ENCODE measurements around the gene PIK3IP1. TPM values are rescaled to one million over a fixed set of nuclear protein-coding genes. Genes with fewer than 3 reads are reported as not detected.

The PIK3IP1 gene
- total and polyA plus RNA-seq, 2 of the 8 experiments (the other 6 are each of a cell fraction or from before 2014, with no cell fraction given) = 1.00 to 1.3 TPM

- no peak overlapping the region for H2BK15ac ChIP-seq (ENCODE audit: low read length)
- no peak overlapping the region for H2AFZ ChIP-seq (ENCODE audit: low read length)
- H3K27ac ChIP-seq (ENCODE audit: low read depth, low read length) = no peak overlapping the region
- H3K27me3 ChIP-seq (replicated peaks in 1 of 4; ENCODE audit: control insufficient read depth in 3 of 4, extremely low read depth in 1 of 4, insufficient read depth in 3 of 4, low read length in 3 of 4) = no peaks in the 10 kb centered on the region
- ChIA-PET POLR2A (ENCODE audit: partially characterized antibody) (interaction anchor here (1.1 to 10.7 kb wide), 3 partner anchors 9 to 19 kb away, joined by 3 to 116 read pairs (median 16); partner anchors contain the start of gene PATZ1), CTCF (ENCODE audit: partially characterized antibody) (interaction anchor here (0.8 to 2.0 kb wide), 3 partner anchors 8 to 40 kb away, joined by 5 to 12 read pairs (median 5); partner anchors contain the start of gene PIK3IP1)
- no peak overlapping the region for H4K5ac ChIP-seq (ENCODE audit: insufficient read length, low read depth, low read length)
- H4K8ac ChIP-seq (ENCODE audit: extremely low read depth, insufficient read depth, low read length) = no peak overlapping the region
- H2BK120ac ChIP-seq (replicated peaks; ENCODE audit: low read depth, low read length) = no peak overlapping the region
- H2BK12ac ChIP-seq (ENCODE audit: low read depth, low read length) = no peak overlapping the region
- TF ChIP-seq HDAC6 (IDR thresholded peaks at IDR 0.05; ENCODE audit: low read depth, low read length) (no peak), ATF2 (IDR thresholded peaks at IDR 0.05; ENCODE audit: low read length) (no peak), GTF2F1 (IDR thresholded peaks at IDR 0.05; ENCODE audit: borderline replicate concordance, low read depth, low read length) (no peak), ZNF274 (IDR thresholded peaks at IDR 0.05; ENCODE audit: borderline replicate concordance, extremely low read depth, low read length) (no peak), SRF (IDR thresholded peaks at IDR 0.05; ENCODE audit: low read depth, low read length) (no peak), RXRA (IDR thresholded peaks at IDR 0.05; ENCODE audit: insufficient read depth, low read depth, low read length) (no peak), BRCA1 (IDR thresholded peaks at IDR 0.05; ENCODE audit: low read depth, low read length) (no peak), NANOG (IDR thresholded peaks at IDR 0.05; ENCODE audit: insufficient read depth, low read depth, low read length, poor library complexity, severe bottlenecking) (no peak), SP2 (IDR thresholded peaks at IDR 0.05; ENCODE audit: low read length) (no peak), SIRT6 (IDR thresholded peaks at IDR 0.05; ENCODE audit: low read length) (no peak), CREB1 (IDR thresholded peaks at IDR 0.05) (no peak), CHD2 (IDR thresholded peaks at IDR 0.05; ENCODE audit: low read length) (no peak)
- no peak overlapping the region for H3K4ac ChIP-seq (replicated peaks; ENCODE audit: insufficient read length, low read depth, low read length)
- H3K4me3 ChIP-seq (ENCODE audit: extremely low read depth in 1 of 4, insufficient read depth in 2 of 4, low read depth in 3 of 4, low read length in 4 of 4) = no peak overlapping the region
- no peak overlapping the region for H2BK20ac ChIP-seq (ENCODE audit: low read length)
- H3K23ac ChIP-seq (ENCODE audit: insufficient read length) = no peak overlapping the region
- H3K23me2 ChIP-seq (ENCODE audit: low read depth, low read length) = no peaks in the 10 kb centered on the region
- peaks cover 54 to 81% (median 66%) of the 10 kb centered on the region in 4 experiments for H3K36me3 ChIP-seq (ENCODE audit: control insufficient read depth in 2 of 4, insufficient read depth in 4 of 4, low read length in 3 of 4)
- no peaks in the 10 kb centered on the region; a peak in 1 of 7 replicates for H3K4me1 ChIP-seq (replicated peaks in 1 of 4; ENCODE audit: control insufficient read depth in 3 of 4, insufficient read depth in 4 of 4, low read length in 3 of 4)
- FAIRE-seq = no peak
- no peak overlapping the region for H2BK5ac ChIP-seq (ENCODE audit: low read depth, low read length)
- DNase-seq (ENCODE audit: low read depth in 1 of 2, low spot score in 2 of 2) = no peak
- no peak overlapping the region for H3K14ac ChIP-seq (ENCODE audit: insufficient read length)
- no peak overlapping the region for H4K91ac ChIP-seq (replicated peaks; ENCODE audit: insufficient read length, low read length)
- H3K56ac ChIP-seq (replicated peaks; ENCODE audit: insufficient read length, low read depth, low read length) = no peak overlapping the region
- 95% methylated on average over 8 of the region's 8 CpGs; no CpG with 5 or more reads in 1 of the 2 experiments for WGBS, 2 experiments (ENCODE audit: extremely low coverage in 1 of 2, insufficient coverage in 1 of 2, insufficient read length in 1 of 2, insufficient replicate concordance in 2 of 2, low coverage in 1 of 2, low lambda C conversion rate in 2 of 2, missing lambda C conversion rate in 1 of 2)
- no peak overlapping the region for H3K9ac ChIP-seq (replicated peaks in 1 of 4; ENCODE audit: extremely low read depth in 1 of 4, low read depth in 3 of 4, low read length in 3 of 4)
- no peak overlapping the region for H3K4me2 ChIP-seq (ENCODE audit: insufficient read depth in 1 of 2, low read depth in 2 of 2, low read length in 2 of 2)
- H3K79me2 ChIP-seq (ENCODE audit: control insufficient read depth in 1 of 2, insufficient read depth in 2 of 2, low read length in 2 of 2) = peaks cover 0 to 48% of the 10 kb centered on the region in 2 experiments; a peak in 2 of 4 replicates
- no peaks in the 10 kb centered on the region for H3K9me3 ChIP-seq (ENCODE audit: insufficient read depth in 2 of 2, low read depth in 1 of 2, low read length in 1 of 2)
- peaks cover 15 to 36% of the 10 kb centered on the region in 2 experiments for H4K20me1 ChIP-seq (replicated peaks in 1 of 2; ENCODE audit: control insufficient read depth in 1 of 2, insufficient read depth in 2 of 2, low read length in 2 of 2)
- H3K79me1 ChIP-seq (ENCODE audit: low read depth, low read length) = peaks cover 19% of the 10 kb centered on the region
- no peak overlapping the region for H2AK5ac ChIP-seq (ENCODE audit: low read depth, low read length)
- no peak overlapping the region for H3K18ac ChIP-seq (ENCODE audit: extremely low read depth, low read length)
Measured at GRCh38 chr22:31332010-31332409, 39.7 kb upstream of the PIK3IP1 start.
